ENCODE results near the gene RAD18.
A peak's percentile ranks its signal among the peaks of the same experiment; 100 is the strongest.

RAD18 gene

GRCh38 chr3:8966150-8966819 is 3.0 kb upstream of the RAD18 start:
- DNase-seq (ENCODE audit: low read depth, low spot score): no peak

GRCh38 chr3:8964436-8965370 is 1.4 kb upstream of the RAD18 start:
- DNase-seq (ENCODE audit: low read depth, low spot score): peak; percentile 90

GRCh38 chr3:8962226-8962861 is 928 bp downstream of the RAD18 start:
- DNase-seq (ENCODE audit: low read depth, low spot score): peak; percentile 28

- DNase-seq (ENCODE audit: low read depth, low spot score): no peak
Observed at GRCh38 chr3:8959668-8960067, 3.6 kb downstream of the RAD18 start.

DNA sequence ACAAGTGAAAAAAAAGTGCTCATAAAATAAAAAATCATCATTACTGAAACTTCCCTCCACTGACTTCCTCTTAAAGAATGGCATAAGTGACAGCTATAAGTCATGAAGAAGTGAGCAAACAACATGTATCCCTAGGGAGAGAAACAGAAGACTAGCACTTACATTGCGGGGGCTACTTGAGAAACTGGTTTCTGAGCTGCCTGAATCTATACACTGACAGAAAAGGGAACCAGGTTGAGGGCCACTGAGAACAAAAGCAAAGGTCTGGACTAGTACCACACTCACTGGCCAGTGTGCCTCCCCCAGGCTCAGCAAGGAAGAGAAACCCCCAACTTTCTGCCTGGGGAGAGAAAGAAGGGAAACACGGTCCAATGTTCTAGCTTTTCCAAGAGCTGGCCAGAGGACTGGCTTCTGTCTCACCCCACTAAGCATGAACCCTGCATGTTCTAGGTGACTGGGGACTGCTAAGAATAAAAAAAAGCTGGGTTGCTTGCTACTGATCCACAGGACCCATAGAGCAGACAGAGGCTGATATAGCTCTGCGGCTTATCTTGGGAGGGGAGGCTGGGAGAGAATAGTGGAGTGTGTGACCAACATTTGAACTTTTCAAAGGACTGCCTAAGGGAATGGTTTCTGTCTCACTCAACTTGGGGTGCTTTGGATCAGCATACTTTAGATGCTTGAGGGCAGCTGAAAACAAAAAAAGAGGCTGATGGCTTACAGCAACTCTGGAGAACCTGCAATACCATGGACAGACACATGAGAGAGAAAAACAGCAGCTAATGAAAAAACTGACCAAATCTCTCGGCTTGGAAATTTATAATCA is 8.1 kb downstream of the RAD18 start:
- DNase-seq (ENCODE audit: low read depth, low spot score): peak; percentile 89

- DNase-seq (ENCODE audit: low read depth, low spot score): no peak
Observed at GRCh38 chr3:8953313-8953712, 10.0 kb downstream of the RAD18 start.

DNA sequence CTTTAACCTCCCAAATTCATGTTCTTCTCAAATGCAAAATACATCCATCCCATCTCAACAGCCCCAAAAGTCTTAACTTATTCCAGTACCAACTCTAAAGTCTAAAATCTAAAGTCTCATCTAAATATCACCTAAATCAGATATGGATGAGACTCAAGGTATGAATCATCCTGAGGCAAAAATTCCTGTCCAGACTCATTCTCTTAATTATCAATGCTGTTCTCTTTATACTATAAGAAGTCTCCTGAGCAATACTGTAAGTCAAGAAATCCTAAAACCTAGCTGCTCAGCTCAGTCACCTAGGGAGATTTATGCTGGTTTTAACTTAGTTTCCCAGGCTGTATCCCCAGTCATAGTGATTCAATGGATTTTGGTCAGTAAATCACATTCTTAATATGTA is 11.1 kb downstream of the RAD18 start:
- no peak for DNase-seq (ENCODE audit: low read depth, low spot score)

DNA sequence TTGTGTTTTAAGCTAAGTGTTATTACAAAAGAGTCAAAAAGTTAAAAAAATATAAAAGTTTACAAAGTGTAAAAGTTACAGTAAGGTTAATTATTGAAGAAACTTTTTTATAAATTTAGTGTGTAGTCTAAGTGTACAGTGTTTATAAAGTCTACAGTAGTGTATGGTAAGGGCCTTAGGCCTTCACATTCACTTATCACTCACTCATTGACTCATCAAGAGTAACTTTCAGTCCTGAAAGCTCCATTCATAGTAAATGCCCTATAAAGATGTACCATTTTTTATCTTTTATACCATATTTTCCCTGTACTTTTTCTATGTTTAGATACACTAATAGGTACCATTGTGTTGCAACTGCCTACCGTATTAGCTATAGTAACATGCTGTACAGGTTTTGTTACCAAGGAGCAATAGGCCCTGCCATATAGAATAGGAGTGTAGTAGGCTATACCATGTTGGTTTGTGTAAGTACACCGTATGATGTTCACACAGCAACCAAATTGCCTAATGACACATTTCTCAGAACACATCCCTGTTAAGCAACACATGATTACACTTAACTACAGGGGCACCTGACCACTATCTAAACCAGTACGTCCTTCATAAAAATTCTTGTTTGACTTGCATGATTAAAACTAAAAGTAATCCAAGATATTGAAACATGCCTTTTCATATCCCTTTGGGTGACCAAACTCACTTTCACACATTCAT is 17.2 kb downstream of the RAD18 start:
- DNase-seq (ENCODE audit: low read depth, low spot score): no peak

DNA sequence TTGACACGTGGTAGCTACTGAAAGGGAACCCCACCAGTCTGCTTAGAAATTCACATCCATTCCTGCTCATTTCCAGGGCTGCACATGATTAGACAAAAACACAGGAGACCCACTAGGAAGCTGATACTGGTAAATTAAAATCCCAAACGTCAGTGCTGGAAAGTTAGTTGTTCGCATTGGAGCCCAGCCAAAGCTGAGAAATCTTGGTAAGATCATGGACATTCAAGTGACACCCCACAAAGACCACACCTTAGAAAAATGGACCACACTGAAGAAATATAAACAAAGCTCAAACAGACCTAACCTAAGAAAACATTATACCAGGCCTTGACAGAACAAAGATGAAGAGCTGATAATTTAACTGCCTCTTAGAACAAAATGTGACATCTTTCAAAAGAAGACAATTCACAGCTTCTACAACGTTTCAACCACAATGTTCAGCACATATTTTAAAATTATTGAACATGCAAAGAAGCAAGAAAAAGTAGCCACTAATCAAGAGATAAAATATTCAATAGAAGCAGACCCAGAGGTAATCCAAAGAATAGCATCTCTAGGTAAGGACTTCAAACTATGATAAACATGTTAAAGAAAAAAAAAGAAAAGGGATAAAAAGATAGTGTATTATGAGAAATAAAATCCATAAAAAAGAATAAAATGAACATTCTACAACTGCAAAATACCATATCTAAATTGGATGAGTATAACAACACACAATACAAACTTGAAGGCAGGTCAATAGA is 20.4 kb downstream of the RAD18 start:
- no peak for DNase-seq (ENCODE audit: low read depth, low spot score)

DNA sequence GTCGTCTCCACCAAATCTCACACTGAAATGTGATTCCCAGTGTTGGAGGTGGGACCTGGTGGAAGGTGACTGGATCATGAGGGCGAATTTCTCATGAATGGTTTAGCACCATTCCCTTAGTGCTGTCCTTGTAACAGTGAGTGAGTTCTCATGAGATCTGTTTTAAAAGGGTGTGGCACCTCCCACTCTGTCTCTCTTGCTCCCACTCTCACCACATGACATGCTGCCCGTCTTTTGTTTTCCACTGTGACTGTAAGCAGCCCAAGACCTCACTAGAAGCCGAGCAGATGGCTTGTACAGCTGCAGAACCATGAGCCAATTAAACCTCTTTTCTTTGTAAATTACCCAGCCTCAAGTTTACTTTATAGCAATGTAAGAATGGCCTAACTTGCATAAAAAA is 21.2 kb downstream of the RAD18 start:
- DNase-seq (ENCODE audit: low read depth, low spot score): no peak

- DNase-seq (ENCODE audit: low read depth, low spot score): peak; percentile 75
Observed at GRCh38 chr3:8938021-8938420, 25.3 kb downstream of the RAD18 start.

DNA sequence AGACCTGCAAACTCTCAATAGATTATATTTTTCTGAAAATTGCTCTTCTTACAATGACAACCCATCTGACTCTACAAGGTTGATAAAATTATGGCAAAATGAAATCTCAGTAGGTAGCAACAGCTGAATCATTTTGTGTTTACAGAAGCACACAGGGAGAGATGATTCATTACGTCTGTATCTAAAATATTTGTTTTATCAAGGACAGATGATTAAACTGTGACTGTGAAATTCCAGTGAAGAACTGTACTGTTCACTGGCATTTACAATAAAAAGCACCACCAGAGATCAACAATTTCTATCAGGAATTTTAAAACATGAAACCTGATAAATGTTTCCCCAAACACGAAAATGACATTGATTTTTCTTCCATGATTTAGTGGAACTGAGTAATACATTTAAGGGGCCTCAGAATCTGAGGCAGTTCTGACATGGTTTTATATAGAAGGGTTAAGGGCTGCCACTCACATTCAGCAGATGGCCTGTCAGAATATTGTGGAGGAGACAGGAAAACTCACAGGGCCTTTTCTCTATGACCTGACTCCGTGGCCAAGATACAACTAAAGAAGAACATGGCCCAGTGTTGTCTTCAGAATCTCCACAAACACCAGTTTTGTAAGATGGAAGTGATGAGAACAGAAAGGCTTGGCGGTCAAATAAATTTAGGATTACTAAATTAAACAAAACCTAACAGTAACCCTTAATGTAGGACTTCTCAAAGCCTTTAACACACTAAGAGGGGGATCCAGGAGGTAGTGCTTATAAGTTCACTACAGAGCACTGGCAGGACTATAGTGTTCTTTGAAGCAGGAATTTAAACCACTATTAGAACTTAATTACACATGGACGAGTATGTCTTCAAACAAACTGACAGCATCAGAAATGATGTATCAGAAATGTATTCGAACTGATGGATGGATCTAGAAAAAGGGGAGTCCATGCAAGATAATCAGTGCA is 25.9 kb downstream of the RAD18 start:
- DNase-seq (ENCODE audit: low read depth, low spot score): peak; percentile 78

DNA sequence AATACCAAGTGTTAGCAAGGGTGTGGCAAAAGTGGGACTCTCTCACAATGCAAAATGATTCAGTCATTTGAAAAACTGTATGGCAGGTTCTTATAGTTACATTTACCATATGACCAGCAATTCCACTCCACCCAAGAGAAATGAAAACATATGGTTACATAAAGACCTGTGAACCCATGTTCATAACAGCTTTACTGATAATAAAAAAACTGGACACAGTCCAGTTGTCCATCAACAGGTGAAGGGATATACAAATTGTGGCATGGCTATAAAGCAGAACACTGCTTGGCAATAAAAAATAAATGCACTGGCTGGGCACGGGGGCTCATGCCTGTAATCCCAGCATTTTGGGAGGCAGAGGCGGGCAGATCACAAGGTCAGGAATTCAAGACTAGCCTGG is 30.8 kb downstream of the RAD18 start:
- DNase-seq (ENCODE audit: low read depth, low spot score): no peak

- DNase-seq (ENCODE audit: low read depth, low spot score): no peak
Observed at GRCh38 chr3:8931342-8931741, 31.9 kb downstream of the RAD18 start.

- DNase-seq (ENCODE audit: low read depth, low spot score): no peak
Observed at GRCh38 chr3:8929860-8930259, 33.4 kb downstream of the RAD18 start.

DNA sequence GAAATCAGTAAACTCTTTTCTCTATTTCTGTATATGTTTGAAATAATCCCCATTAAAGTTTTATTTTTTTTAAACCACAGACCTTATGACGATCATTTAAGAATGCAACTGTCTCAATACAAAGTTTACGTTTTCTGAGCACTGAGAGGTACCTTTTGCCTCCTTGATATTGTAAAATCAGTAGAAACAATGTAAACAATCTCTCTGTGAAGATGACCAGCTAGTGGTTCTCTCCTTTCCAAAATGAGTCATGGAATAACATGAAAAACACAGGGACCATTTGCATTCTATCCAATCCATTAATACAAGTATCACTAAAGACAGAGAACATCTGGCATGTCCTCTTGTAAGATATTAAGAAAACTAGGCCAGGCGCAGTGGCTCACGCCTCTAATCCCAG is 48.8 kb downstream of the RAD18 start:
- no peak for DNase-seq (ENCODE audit: low read depth, low spot score)

DNA sequence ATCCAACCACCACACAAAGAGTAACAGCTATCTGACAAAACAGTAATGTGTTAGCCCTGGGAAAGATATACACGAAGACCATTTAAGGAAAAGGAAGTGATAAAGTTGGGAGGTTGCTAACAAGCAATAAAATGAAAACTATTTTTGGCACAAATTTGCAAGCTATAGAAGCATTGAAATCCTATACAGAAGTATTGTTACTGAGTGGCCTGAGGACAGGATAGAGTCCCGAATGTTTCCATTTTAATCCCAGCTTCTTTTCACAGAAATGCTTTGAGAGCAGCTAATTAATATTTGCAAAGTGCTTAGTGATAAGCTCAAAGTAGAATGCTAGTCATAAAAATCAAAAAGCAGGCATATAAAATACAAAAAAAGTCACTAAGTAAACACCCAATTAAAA is 51.5 kb downstream of the RAD18 start:
- DNase-seq (ENCODE audit: low read depth, low spot score): no peak

GRCh38 chr3:8909160-8909559 is 54.1 kb downstream of the RAD18 start:
- DNase-seq (ENCODE audit: low read depth, low spot score): no peak

GRCh38 chr3:8903191-8903590 is 60.1 kb downstream of the RAD18 start:
- peak; percentile 15 for DNase-seq (ENCODE audit: low read depth, low spot score)

Data from astrocyte of the hippocampus (primary cell).